Body of pancreas (tissue), 4 donors: Measurements from ENCODE around the gene CLDN5.

Experiments used
- CTCF ChIP-seq, 7 experiments: fragments of 450-650 bp in 4 of 7; fragments of 200-600 bp in 3 of 7; sonication (generic) in 3 of 7; IDR thresholded peaks; one replicate each; pipeline ENCODE4 v1.5.1; 2016 to 2019; ENCODE audit warnings: antibody characterized with exemption in 7 of 7
- POLR2A ChIP-seq, 3 donors: fragments of 450-650 bp; IDR thresholded peaks; one replicate each; pipeline ENCODE4 v1.6.1; 2016; ENCODE audit warnings: antibody characterized with exemption in 3 of 3, mild to moderate bottlenecking in 2 of 3

GRCh38 chr22:19504900-19505734 is 19.1 kb downstream of the CLDN5 start:
- TF ChIP-seq POLR2A (IDR thresholded peaks at IDR 0.05) = no peak
- TF ChIP-seq CTCF (IDR thresholded peaks at IDR 0.05) = no peak
